HG03175 (cell line): ENCODE results near the gene MALRD1.

ENCODE experiments used
- ATAC-seq: cut with Tn5 transposase; IDR thresholded peaks from one replicate; pipeline ENCODE4 v1.9.1; 2021; ENCODE audit warnings: mild to moderate bottlenecking, moderate library complexity; ENCODE audit not compliant: unreplicated experiment

The MALRD1 gene

DNA sequence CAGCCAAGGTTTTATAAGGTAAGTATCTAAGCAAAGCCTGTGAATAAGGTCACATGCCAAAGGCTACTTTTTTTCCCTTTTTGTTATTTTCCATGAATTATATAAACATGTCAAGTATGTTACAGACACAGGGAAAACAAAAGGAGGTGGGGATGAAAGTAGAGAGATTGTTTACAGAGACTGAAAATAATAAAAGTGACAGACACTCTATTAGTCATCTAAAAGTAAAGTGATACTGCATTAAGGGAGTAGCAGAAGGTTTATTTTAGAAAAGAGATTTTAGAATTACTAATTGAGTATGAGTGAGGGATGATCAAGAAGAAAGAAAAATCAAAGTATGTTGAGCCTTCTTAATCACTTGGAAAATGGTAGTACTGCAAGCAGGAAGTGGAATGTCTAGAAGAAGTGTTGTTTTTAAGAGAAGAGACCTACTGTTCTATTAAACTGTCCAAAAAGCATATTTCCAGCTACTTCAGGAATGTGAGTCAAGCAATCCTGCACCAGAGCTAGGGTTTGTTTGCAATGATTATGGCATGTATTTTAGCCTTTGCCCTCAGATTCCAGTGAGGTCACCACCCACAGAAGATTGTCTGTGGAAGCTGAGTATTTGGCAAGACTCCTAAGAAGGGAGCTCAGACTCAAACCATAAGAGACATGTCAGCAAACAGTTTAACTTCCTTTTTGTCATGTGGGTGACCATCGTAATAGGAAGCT is 589.7 kb downstream of the MALRD1 start:
- ATAC-seq: no peak

DNA sequence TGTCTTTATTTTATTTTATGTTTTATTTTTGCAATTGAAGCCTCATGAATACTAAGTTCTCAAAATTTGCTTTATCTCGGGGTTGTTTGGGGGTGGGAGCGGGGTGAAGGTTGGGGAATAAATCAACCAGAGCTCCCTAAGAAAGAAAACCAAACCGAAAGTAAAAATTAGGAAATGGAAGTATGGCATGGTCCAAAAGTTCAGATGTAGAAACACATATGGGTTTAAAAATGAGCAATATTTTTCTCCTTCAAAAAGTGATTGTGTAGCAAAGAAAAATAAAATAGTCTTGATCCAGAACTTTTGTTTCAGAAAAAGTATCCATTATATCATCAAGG is 590.3 kb downstream of the MALRD1 start:
- no peak for ATAC-seq

DNA sequence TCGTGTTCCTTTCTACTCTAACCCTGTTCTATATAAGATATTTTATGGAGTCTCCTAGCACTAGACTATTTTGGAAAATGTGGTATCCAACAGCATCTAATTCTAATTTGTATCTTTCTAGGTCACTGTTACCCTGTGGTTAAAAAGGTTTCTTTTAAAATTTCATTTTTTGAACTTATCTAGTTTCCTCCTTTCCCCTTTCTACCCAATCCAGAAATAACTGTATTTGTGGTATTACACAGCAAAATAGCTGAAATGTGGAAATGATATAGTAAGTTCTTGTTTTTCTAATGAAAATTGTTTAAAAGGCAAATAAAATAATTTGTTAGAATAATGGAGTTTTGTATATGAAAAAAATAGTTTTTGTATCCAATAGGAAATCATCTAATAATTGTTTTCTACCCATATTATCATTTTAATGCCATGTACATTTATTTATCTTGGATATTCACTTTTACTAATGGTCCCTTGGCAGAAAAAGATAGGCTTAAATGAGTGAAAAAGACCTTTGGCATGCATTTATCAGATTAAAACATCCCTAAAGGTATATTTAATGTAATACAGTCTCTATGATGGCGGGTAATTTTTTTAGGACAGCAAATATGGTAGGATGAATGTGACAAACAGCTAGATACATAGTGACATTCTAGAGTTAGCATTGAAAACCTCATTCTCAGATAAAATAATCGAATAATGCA is 592.1 kb downstream of the MALRD1 start:
- ATAC-seq: no peak

DNA sequence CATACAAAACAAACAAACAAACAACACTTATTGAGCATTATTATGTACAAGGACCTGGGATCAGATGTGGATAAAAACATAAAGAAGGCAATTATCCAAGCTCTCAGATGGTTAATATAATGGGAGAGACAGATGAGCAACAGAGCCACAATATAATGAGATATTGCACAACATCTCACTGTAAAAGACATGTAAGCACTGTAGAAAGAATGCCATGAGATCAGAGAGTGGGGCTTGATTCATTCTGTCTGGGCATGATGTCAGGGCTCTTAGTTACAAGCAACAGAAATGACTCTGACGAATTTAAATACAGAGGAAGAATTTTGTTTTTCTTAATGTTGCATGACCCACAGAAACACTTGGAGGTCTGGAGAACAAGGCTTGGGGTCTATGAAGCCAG is 602.9 kb downstream of the MALRD1 start:
- no peak for ATAC-seq

DNA sequence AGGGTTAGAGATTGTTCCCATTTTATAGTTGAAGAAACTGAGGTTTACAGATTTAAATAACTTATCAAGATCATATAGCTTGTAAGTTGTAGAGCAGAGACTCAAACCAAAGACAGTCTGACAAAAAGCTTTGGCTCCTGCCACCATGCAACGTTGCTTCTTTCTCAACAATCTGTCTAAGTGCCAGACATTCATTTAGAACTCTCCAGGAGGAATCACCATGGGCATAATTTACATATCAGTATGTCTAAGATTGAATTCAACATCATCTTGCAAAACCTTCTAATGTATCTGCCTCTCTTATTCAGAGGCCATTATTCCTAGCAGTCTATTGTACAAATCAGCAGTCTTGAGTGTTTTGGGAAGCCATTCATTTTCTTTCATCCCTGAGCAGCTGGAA is 604.1 kb downstream of the MALRD1 start:
- no peak for ATAC-seq

DNA sequence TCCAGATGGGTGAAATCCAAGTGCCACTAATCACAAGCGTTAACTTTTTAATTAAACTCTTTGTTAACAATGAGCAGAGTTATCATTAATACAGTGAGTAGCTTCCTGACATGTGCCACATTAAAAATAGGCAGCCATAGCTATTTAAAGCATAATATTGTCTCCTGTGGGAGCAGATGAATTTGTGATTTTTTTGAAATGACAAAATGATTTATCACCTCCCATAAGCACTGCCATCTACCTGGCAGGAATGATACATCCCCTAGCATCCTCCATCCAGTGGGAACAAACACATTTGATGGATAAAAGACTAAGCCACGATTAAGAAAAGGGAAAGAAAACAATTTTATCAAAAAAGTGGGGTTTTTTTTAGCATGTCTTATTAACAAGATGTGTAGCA is 605.3 kb downstream of the MALRD1 start:
- no peak for ATAC-seq

DNA sequence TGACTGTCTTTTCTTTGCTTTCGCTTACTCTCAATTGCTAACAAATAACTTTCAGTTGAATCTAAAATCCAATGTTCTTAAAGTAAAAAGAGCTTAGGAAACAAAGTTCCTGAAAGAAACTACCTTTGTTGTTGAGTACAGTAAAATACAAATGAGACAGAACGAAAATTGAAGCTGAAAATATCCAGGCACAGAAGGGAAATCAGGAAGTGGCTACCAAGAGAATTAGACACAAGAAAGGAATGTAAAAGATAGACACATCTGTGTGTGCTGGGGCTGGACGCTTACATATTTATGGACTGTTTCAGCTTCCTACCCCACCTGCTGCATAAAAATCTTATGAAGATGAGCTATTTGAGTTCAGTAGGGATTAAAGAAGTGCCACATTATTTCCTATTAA is 606.0 kb downstream of the MALRD1 start:
- ATAC-seq: no peak

DNA sequence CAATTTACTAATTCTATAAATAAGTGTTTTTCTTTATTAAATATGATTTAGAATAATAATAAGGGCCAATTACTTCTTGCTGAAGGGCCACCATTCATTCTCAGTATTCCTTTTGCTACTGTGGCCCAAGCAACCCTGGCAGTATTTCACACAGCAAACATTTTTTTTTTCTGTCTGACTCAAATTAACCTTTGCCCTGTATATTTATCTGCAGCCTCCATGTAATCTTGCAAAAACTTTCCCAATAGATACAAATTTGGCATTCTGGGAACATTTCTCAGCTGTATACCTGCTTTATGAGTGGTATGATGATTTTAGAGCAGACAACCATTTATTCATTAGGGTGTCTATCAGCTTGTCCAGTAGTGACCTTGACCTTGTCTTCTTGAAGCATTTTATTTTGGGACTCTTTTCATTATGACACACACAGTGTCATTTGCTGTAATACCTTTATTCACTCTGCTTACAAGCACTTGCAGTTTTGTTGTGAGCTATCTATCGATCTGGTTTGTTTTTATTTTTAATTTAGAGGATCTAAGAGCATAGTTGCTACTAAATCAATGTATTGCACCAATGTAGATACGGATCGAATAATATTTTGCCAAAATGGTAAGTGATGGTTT is 607.9 kb downstream of the MALRD1 start:
- no peak for ATAC-seq

DNA sequence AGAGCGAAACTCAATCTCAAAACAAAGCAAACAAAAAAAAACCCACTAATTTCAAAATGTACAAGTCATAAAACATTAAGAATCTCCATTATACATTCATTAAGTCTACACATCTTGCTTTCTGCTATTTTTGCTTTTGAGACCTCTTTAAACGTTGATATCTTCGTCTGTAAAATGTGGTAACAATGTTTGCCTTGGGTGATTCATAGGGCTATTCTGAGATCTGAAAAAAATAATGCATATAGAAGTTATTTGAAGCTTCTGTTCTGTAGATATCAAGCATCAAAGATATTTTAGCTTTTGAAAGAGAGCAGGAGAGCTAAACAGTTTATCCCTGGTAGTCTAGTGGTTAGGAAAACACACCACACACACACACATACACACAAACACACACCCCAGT is 609.5 kb downstream of the MALRD1 start:
- ATAC-seq: no peak

DNA sequence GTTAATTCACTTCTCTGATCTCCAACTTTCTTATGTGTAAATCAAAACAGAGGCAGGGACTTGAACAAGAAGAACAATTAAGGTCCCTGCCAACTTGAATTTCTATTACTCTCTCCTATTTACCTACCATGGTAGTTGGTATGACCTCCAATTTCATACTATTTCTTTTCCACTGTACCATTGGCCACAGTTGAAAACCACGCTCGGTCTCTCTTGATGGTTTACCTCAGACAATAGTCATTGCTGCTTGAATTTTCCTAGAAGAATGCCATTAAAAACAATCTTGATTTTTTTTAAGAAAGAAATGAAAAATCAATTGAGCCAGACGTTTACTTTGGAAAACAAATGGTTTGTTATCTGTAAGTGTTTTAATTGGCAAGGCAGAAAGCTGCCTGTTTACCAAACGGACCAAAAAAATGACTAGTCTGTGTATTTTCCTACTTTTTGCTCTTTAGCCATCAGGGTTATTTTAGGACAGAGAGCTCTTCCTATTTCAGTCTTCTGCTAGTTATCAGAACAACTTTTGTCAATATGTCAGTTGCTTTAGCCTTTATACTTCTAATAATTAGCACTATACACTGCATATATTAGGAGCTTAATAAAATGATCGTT is 610.1 kb downstream of the MALRD1 start:
- no peak for ATAC-seq

DNA sequence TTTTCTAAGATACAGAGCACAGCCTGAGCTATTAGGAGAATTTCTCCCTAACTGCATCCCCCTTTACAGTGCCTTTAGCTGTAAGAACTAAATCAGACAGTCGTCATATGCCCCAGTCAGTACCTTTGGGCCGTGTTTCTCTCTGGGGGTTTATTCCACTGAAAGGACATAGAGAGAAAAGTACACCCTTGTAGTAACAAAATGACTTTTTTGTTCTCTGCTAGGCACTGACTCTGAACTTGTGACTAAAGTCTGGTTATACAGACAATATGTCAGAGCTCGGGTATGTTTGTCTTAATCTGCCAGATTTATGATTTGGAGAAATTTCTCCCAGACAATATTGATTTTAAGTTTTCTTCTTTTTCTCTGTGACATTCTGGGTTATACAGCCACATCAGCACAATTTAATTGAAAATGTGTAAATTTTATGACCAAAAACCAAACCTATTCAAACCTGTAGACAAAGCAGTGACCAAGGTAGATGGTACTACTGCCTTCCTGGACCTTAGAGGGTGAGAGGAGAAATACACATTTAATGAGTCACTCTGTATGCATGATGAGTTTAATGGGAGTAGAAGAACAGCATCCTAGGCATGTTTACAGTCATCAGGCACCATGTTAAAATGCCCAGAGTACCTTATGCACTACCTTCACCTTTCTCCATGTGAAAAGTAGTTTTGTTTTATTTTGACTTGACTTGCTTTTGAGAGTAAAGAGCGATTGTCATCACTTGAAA is 611.5 kb downstream of the MALRD1 start:
- no peak for ATAC-seq

DNA sequence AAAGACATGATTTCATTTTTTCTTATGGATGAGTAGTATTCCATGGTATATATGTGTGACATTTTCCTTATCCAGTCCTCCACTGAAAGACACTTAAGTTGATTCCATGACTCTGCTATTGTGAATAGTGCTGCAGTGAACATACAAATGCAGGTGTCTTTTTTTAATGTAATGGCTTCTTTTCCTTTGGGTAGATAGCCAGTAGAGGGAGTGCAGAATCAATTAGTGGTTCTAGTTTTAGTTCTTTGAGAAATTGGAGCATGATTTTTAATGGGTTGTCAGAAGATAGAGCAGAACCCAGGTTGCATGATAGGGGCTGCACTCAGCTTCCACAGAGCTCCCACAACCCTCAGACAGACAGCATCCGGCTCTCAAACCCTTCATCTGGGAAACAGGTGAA is 614.7 kb downstream of the MALRD1 start:
- ATAC-seq: no peak

DNA sequence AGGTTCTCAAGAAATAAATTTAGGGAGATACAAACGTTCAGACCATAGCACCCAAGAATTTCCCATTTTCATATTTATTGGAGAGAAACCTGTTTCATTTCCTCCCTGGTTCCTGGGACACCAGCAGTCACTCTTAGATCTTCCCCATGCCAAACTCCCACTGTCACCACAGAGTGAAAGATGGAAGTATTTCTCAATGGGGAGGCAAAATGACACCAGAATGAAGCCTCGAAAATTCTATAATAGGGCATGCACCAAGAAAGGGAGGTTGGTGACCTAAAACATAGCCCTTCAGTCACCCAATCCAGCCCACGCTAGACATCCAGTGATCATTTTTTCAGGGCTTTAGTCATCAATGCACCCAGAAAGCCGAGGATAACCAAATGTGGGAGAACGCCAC is 619.5 kb downstream of the MALRD1 start:
- ATAC-seq: no peak

DNA sequence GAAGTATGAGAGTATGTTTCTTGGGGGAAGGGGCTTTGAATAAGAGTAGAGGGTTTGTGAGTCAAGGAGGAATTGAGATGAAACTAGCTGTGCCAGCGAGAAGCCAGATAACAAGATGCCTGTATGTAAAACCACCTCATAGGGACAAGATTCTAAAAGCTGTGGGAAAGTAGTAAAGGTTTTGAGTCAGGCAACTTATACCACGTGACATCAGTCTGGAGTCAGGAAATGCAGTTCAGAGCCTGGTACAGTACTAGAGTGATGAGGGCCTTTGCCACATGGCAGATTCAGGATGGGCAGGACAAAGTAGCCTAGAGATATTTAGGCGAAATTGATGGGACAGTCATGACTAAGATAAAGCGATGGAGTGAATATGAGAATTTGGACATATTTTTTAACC is 627.5 kb downstream of the MALRD1 start:
- ATAC-seq: no peak

DNA sequence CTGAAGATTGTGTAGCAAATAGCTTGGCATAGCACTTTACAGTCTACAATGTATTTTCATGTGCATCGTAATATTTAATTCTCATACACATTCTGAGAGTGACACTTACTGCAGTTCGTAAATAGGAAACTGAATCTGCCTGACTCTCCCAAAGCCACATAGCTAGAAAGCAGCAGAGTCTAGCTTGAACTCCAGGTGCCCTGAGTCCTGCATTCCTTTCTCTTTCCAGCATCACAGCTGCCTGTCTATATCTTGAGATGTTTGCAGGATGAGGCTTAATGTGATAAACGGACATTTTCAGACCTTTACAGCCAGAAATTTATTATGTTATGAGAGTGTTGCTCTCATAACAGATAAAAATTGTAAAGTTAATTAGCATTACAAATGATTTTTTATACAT is 634.8 kb downstream of the MALRD1 start:
- ATAC-seq: no peak

DNA sequence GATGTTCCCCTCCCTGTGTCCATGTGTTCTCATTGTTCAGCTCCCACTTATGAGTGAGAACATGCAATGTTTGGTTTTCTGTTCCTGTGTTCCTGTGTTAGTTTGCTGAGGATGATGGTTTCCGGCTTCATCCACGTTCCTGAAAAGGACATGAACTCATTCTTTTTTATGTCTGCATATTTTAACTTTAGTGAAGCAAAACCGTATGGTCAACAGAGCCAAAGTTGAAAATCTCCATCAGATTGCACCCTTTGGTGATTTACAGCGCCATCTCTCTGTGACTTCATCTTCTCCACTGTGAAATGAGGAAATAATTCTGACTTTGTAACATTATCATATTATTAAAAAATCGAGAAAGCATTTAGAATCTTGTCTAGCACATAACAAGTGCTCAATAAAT is 635.4 kb downstream of the MALRD1 start:
- no peak for ATAC-seq

DNA sequence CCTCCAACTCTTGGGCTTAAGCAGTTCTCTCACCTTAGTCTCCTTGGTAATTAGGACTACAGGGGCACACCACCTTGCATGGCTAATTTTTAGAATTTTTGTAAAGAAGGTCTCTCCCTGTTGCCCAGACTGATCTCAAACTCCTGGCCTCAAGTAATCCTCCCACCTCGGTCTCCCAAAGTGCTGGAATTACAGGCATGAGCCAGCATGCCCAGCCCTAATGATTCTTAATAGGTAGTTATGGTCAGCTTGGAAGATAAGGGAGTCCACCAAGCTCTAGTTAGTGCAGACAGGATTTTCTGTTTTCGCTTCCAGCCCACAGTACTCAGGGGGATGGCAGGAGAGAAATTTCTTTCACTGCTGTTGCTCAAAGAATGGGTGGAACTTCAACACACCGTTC is 639.7 kb downstream of the MALRD1 start:
- no peak for ATAC-seq

DNA sequence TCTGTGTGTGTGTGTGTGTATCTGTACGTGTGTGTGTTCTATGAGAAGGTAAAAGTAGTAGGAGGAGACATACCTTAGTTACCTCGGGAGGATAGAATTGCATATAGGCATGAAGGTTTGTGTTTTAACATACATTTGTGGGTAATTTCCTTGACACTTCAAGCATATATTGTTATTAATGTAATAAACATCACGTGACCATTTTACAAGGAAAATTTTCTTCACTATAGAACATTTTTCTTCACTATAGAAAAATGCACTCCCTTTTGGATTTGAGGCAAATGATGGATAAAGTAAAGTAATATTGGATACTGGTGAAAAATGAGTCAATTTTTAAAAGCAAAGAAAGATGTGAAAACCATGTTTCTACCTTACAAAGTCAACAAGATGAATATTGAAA is 640.6 kb downstream of the MALRD1 start:
- no peak for ATAC-seq

DNA sequence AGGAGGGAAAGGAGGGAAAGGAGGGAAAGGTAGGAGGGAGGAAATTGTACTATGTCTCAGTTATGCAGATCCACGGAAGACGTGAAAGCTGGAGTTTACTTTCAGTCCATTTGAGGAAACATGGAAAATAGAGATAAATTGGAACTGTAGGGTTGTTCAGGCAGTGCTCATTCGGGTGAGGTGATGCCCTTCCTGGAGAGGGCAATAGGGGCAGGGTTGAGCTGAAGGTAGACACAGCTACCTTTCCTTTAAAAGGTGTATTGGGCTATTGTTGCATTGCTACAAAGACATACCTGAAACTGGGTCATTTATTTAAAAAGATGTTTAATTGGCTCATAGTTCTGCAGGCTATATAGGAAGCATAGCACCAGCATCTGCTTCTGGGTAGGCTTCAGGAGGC is 650.7 kb downstream of the MALRD1 start:
- ATAC-seq: no peak

DNA sequence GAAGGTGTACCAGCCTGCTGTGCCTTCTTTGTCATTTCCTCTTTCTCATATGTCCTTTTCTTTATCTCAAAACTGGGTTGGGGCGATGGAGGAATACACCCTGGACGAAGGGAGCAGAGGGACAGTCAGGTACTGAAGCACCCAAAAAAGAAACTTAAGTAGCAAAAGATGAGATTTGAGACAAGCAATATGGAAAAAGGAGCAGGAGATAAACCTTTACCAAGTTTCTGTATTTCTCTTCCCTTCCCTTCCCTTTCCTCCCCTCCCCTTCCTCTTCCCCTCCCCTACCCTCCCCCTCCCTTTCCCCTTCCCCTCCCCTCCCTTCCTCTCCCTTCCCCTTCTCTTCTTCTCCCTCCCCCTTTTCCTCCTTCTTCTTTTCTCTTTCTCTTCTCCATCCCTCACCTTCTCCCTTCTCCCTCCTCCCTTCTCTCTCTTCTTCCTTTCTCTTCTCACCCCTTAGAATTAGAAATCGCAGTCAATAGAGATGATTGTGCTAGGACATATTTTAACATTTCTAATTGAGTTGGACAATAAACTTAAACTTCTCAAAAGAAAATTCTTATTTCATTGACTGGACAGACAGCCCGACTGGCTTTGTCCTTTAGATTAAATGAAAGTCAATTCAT is 652.9 kb downstream of the MALRD1 start:
- no peak for ATAC-seq

DNA sequence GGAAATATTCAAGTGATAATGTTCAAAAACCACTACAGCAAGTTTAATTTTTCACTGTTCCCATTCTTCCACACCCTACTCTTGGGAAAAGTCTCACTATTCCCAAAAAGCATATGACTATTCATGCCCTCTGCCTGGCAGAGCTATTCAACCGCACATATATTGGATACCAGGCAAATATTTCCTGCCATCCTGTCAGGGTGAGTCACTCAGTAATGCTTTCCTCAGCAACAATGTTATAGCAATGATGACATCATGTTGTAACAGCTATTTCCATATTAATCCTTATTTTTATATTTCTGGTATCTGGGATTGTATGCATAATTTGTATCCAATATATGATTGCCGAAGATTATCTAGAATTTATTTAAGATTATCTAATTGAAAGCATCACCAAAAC is 653.6 kb downstream of the MALRD1 start:
- ATAC-seq: no peak
